Activated T-cell treated with anti-CD3 and anti-CD28 coated beads, Interleukin-2, amount 50 U/mL, for 72 hours (primary cell): Measurements from ENCODE around the gene FREM2. TPM values are rescaled to one million over a fixed set of nuclear protein-coding genes. Genes with fewer than 3 reads are reported as not detected.

Experiments used
- ATAC-seq, 2 donors: fragments of 150-1000 bp; cut with Tn5 transposase; replicated peaks in 1 of 2; 2 replicates each; pipeline ENCODE4 v1.10.0; 2021; ENCODE audit warnings: moderate library complexity in 2 of 2, mild to moderate bottlenecking in 1 of 2
- DNase-seq, 2 donors: peaks; one replicate each; pipeline ENCODE4 v3.0.0; 2021 to 2022; ENCODE audit warnings: mixed read lengths in 1 of 2
- H3K27ac Mint-ChIP-seq: one replicate; pipeline ENCODE4 v1.8.0; 2022; ENCODE audit warnings: mild to moderate bottlenecking, moderate library complexity, mixed read lengths
- H3K27me3 Mint-ChIP-seq: one replicate; pipeline ENCODE4 v1.8.0; 2022; ENCODE audit warnings: low read depth, mixed read lengths
- H3K36me3 Mint-ChIP-seq, 2 donors: one replicate each; pipeline ENCODE4 v1.8.0; 2022; ENCODE audit warnings: mixed read lengths in 2 of 2, mild to moderate bottlenecking in 1 of 2; ENCODE audit not compliant: insufficient read depth in 2 of 2
- H3K4me1 Mint-ChIP-seq: one replicate; pipeline ENCODE4 v1.8.0; 2022; ENCODE audit warnings: low read depth, mixed read lengths
- H3K4me3 Mint-ChIP-seq, 2 donors: one replicate each; pipeline ENCODE4 v1.8.0; 2022; ENCODE audit warnings: mild to moderate bottlenecking in 2 of 2, mixed read lengths in 2 of 2, moderate library complexity in 2 of 2
- H3K9me3 Mint-ChIP-seq, 2 donors: one replicate each; pipeline ENCODE4 v1.8.0; 2022; ENCODE audit warnings: mixed read lengths in 2 of 2
- total RNA-seq, 2 donors: library from RNA; stranded (reverse); gene quantifications; one replicate each; pipeline ENCODE4 v1.2.3, GENCODE V29; 2022

The FREM2 gene
- total RNA-seq, 2 donors from 2014 or later = 0.02 TPM

GRCh38 chr13:38908574-38908973 lies 221.7 kb downstream of the FREM2 start:
- Mint-ChIP-seq H3K9me3 (peaks cover 0 to 2% of the 10 kb centered on the region in 2 donors), H3K4me3 (no peak overlapping the region), H3K36me3 (no peaks in the 10 kb centered on the region), H3K27ac (no peak overlapping the region), H3K27me3 (peaks cover 16% of the 10 kb centered on the region), H3K4me1 (no peaks in the 10 kb centered on the region)
- no peak for ATAC-seq
- DNase-seq = no peak

GRCh38 chr13:38914070-38914469 lies 227.2 kb downstream of the FREM2 start:
- no peak overlapping the region for H3K27ac Mint-ChIP-seq
- no peaks in the 10 kb centered on the region for H3K9me3 Mint-ChIP-seq
- no peaks in the 10 kb centered on the region for H3K36me3 Mint-ChIP-seq
- H3K4me1 Mint-ChIP-seq = no peaks in the 10 kb centered on the region
- H3K27me3 Mint-ChIP-seq = peaks cover 9% of the 10 kb centered on the region
- ATAC-seq (no peak), DNase-seq (no peak)
- H3K4me3 Mint-ChIP-seq = no peak overlapping the region

- no peak overlapping the region for H3K4me3 Mint-ChIP-seq
- no peaks in the 10 kb centered on the region for H3K36me3 Mint-ChIP-seq
- DNase-seq (no peak), ATAC-seq (no peak)
- H3K27ac Mint-ChIP-seq = no peak overlapping the region
- no peaks in the 10 kb centered on the region for H3K9me3 Mint-ChIP-seq
- peaks cover 34% of the 10 kb centered on the region for H3K27me3 Mint-ChIP-seq
- H3K4me1 Mint-ChIP-seq = no peaks in the 10 kb centered on the region
These were observed 234.2 kb downstream of the FREM2 start for GRCh38 chr13:38921081-38921480.

GRCh38 chr13:38922170-38922569 lies 235.3 kb downstream of the FREM2 start:
- no peak overlapping the region for H3K27ac Mint-ChIP-seq
- H3K9me3 Mint-ChIP-seq = no peaks in the 10 kb centered on the region
- H3K27me3 Mint-ChIP-seq = peaks cover 35% of the 10 kb centered on the region
- H3K4me1 Mint-ChIP-seq = no peaks in the 10 kb centered on the region
- ATAC-seq (no peak), DNase-seq (no peak)
- no peak overlapping the region for H3K4me3 Mint-ChIP-seq
- no peaks in the 10 kb centered on the region for H3K36me3 Mint-ChIP-seq

- Mint-ChIP-seq H3K9me3 (no peaks in the 10 kb centered on the region), H3K27me3 (peaks cover 21% of the 10 kb centered on the region), H3K36me3 (no peaks in the 10 kb centered on the region), H3K4me3 (no peak overlapping the region), H3K4me1 (no peaks in the 10 kb centered on the region), H3K27ac (no peak overlapping the region)
- ATAC-seq (no peak), DNase-seq (no peak)
These were observed 246.9 kb downstream of the FREM2 start for GRCh38 chr13:38933786-38934185.
